ENCODE measurements around the gene SORCS2.
A peak's percentile ranks its signal among the peaks of the same experiment; 100 is the strongest.

Gene SORCS2

GRCh38 chr4:7334521-7335275 is 142.4 kb downstream of the SORCS2 start:
- no peak for DNase-seq

- peak in 41 of 58 donors; percentile 11 to 73 (median 54) for DNase-seq
Observed at GRCh38 chr4:7335344-7336066, 143.2 kb downstream of the SORCS2 start.

- DNase-seq, result no peak
Observed at GRCh38 chr4:7336067-7336569, 143.8 kb downstream of the SORCS2 start.

GRCh38 chr4:7336732-7337131 is 144.4 kb downstream of the SORCS2 start:
- DNase-seq, result peak in 22 of 58 donors; percentile 7 to 65 (median 37)

GRCh38 chr4:7337196-7338058 is 145.1 kb downstream of the SORCS2 start:
- DNase-seq, result no peak

GRCh38 chr4:7338059-7338452 is 145.7 kb downstream of the SORCS2 start:
- DNase-seq, result no peak

GRCh38 chr4:7338876-7339623 is 146.7 kb downstream of the SORCS2 start:
- no peak for DNase-seq

- DNase-seq, result no peak
Observed at GRCh38 chr4:7339751-7340552, 147.6 kb downstream of the SORCS2 start.

- no peak for DNase-seq
Observed at GRCh38 chr4:7340553-7341433, 148.5 kb downstream of the SORCS2 start.

- DNase-seq, result no peak
Observed at GRCh38 chr4:7341491-7342222, 149.3 kb downstream of the SORCS2 start.

- peak in 33 of 58 donors; percentile 23 to 79 (median 53) for DNase-seq
Observed at GRCh38 chr4:7342223-7343080, 150.1 kb downstream of the SORCS2 start.

- DNase-seq, result no peak
Observed at GRCh38 chr4:7343081-7343655, 150.8 kb downstream of the SORCS2 start.

- DNase-seq, result no peak
Observed at GRCh38 chr4:7343950-7344349, 151.6 kb downstream of the SORCS2 start.

- DNase-seq, result no peak
Observed at GRCh38 chr4:7344636-7345155, 152.4 kb downstream of the SORCS2 start.

GRCh38 chr4:7347981-7348380 is 155.6 kb downstream of the SORCS2 start:
- DNase-seq, result no peak
